GM18870 (cell line): ENCODE results near the gene TXNRD3.

Experiments
- ATAC-seq: cut with Tn5 transposase; IDR thresholded peaks from one replicate; pipeline ENCODE4 v1.9.1; 2021; ENCODE audit warnings: moderate library complexity; ENCODE audit not compliant: unreplicated experiment

The TXNRD3 gene

GRCh38 chr3:126654571-126655383, at the start of gene TXNRD3:
TXNRD3 (minus strand) TSS chr3:126655124.
- ATAC-seq, result no peak

GRCh38 chr3:126703512-126704493, 48.9 kb upstream of the TXNRD3 start, which contains the start of gene CHCHD6:
CHCHD6 (plus strand) TSS chr3:126704240; CDS start chr3:126704313, 73 bp downstream.
- ATAC-seq, result peak; percentile 78

- ATAC-seq, result no peak
Measured at GRCh38 chr3:126699011-126699410, 44.1 kb upstream of the TXNRD3 start.

- ATAC-seq, result no peak
Measured at GRCh38 chr3:126696701-126697267, 41.9 kb upstream of the TXNRD3 start.

- no peak for ATAC-seq
Measured at GRCh38 chr3:126693921-126694320, 39.0 kb upstream of the TXNRD3 start.

- ATAC-seq, result no peak
Measured at GRCh38 chr3:126692858-126693257, 37.9 kb upstream of the TXNRD3 start.

- ATAC-seq, result no peak
Measured at GRCh38 chr3:126691765-126692164, 36.8 kb upstream of the TXNRD3 start.

GRCh38 chr3:126685493-126685892, 30.6 kb upstream of the TXNRD3 start:
- no peak for ATAC-seq

- no peak for ATAC-seq
Measured at GRCh38 chr3:126685021-126685420, 30.1 kb upstream of the TXNRD3 start.

- no peak for ATAC-seq
Measured at GRCh38 chr3:126684218-126684751, 29.4 kb upstream of the TXNRD3 start.

- ATAC-seq, result no peak
Measured at GRCh38 chr3:126683069-126683468, 28.1 kb upstream of the TXNRD3 start.

- no peak for ATAC-seq
Measured at GRCh38 chr3:126682009-126682408, 27.1 kb upstream of the TXNRD3 start.

- ATAC-seq, result no peak
Measured at GRCh38 chr3:126680667-126681055, 25.7 kb upstream of the TXNRD3 start.

GRCh38 chr3:126679831-126680666, 25.1 kb upstream of the TXNRD3 start:
- ATAC-seq, result no peak

- no peak for ATAC-seq
Measured at GRCh38 chr3:126679318-126679751, 24.4 kb upstream of the TXNRD3 start.

GRCh38 chr3:126678693-126679317, 23.9 kb upstream of the TXNRD3 start:
- no peak for ATAC-seq

- ATAC-seq, result no peak
Measured at GRCh38 chr3:126677862-126678503, 23.1 kb upstream of the TXNRD3 start.

GRCh38 chr3:126676919-126677705, 22.2 kb upstream of the TXNRD3 start:
- no peak for ATAC-seq
